K562 (cell line): Measurements from ENCODE around the gene PGAM2. TPM values are rescaled to one million over a fixed set of nuclear protein-coding genes. Genes with fewer than 3 reads are reported as not detected.

ENCODE experiments used
- ELK1 ChIP-seq: sonication (generic); formaldehyde crosslinking; IDR thresholded peaks from 2 replicates; pipeline ENCODE4 v1.8.1; 2022; ENCODE audit warnings: missing genetic modification reagents
- HCFC1 ChIP-seq: IDR thresholded peaks from 2 replicates; pipeline ENCODE4 v1.6.1; 2012; ENCODE audit warnings: low read depth, low read length, improper control_type of control experiment
- POLR2A ChIP-seq: fragments of 450-650 bp; conservative IDR thresholded peaks from 2 replicates; pipeline ENCODE4 v1.6.1; 2016
- SMARCE1 ChIP-seq: fragments of 450-650 bp; IDR thresholded peaks from 2 replicates; pipeline ENCODE4 v1.7.1; 2016; ENCODE audit warnings: mild to moderate bottlenecking
- TAF15 ChIP-seq: fragments of 200-400 bp; formaldehyde crosslinking; IDR thresholded peaks from 2 replicates; pipeline ENCODE4 v1.6.1; 2017; ENCODE audit warnings: mild to moderate bottlenecking, low read depth, low read length, moderate library complexity
- TFAP4 ChIP-seq: sonication (generic); formaldehyde crosslinking; IDR thresholded peaks from 2 replicates; pipeline ENCODE4 v1.8.0; 2022; ENCODE audit warnings: missing genetic modification reagents, mild to moderate bottlenecking, moderate library complexity, borderline replicate concordance
- U2AF1 ChIP-seq: fragments of 200-400 bp; formaldehyde crosslinking; optimal IDR thresholded peaks from 2 replicates; pipeline ENCODE3; 2017; ENCODE audit warnings: mild to moderate bottlenecking, low read depth, low read length, moderate library complexity
- polyA plus RNA-seq, 8 experiments: library from polyadenylated mRNA; depleted of rRNA in 4 of 8; stranded (reverse) in 5 of 8; unstranded in 3 of 8; fragments of >200 nt; fragmentation: Nextera tagmentation in 2 of 8; fragmentation: Illumina TruSeq in 1 of 8; extraction: Ambion mirVana in 2 of 8; extraction: Trizol in 1 of 8; gene quantifications; 2 replicates each; pipeline versions ENCODE4 v1.2.1 to v1.2.3, GENCODE V29; 2011 to 2014; ENCODE audit warnings: inconsistent platforms in 1 of 8, missing spikeins in 1 of 8
- total RNA-seq, 7 experiments: library from RNA; depleted of rRNA in 6 of 7; stranded (reverse); fragments of >200 nt in 6 of 7; fragmentation: Illumina TruSeq in 2 of 7; extraction: Trizol in 2 of 7; gene quantifications; 2 replicates each; pipeline versions ENCODE4 v1.2.1 to v1.2.3, GENCODE V29; 2011 to 2021; ENCODE audit warnings: low replicate concordance in 1 of 7
- TF ChIP-seq, protein P1 (sequence below): fragments of 450-650 bp; IDR thresholded peaks from 2 replicates; pipeline ENCODE4 v1.6.1; 2016
- TF ChIP-seq, protein P2 (sequence below): fragments of 450-650 bp; IDR thresholded peaks from 2 replicates; pipeline ENCODE4 v1.6.1; 2016; ENCODE audit warnings: mild to moderate bottlenecking, moderate library complexity
- TF ChIP-seq, protein P3 (sequence below): fragments of 450-650 bp; IDR thresholded peaks from 2 replicates; pipeline ENCODE4 v1.6.1; 2016; ENCODE audit warnings: antibody characterized with exemption

Gene PGAM2
- total and polyA plus RNA-seq, 9 of the 15 experiments (the other 6 are each of a cell fraction or from before 2014, with no cell fraction given), result not detected

GRCh38 chr7:44065431-44066110, at the start of gene PGAM2 (continued):
- TF ChIP-seq, protein P1, sequence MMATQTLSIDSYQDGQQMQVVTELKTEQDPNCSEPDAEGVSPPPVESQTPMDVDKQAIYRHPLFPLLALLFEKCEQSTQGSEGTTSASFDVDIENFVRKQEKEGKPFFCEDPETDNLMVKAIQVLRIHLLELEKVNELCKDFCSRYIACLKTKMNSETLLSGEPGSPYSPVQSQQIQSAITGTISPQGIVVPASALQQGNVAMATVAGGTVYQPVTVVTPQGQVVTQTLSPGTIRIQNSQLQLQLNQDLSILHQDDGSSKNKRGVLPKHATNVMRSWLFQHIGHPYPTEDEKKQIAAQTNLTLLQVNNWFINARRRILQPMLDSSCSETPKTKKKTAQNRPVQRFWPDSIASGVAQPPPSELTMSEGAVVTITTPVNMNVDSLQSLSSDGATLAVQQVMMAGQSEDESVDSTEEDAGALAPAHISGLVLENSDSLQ, result peak; percentile 83
- no peak for TF ChIP-seq TAF15
- TF ChIP-seq HCFC1, result no peak
- 0 out of 2 replicates have a peak, but pooled peaks have one; percentile 1 for TF ChIP-seq POLR2A
- no peak for TF ChIP-seq ELK1 (CRISPR knock-in tag)
- TF ChIP-seq, protein P2, sequence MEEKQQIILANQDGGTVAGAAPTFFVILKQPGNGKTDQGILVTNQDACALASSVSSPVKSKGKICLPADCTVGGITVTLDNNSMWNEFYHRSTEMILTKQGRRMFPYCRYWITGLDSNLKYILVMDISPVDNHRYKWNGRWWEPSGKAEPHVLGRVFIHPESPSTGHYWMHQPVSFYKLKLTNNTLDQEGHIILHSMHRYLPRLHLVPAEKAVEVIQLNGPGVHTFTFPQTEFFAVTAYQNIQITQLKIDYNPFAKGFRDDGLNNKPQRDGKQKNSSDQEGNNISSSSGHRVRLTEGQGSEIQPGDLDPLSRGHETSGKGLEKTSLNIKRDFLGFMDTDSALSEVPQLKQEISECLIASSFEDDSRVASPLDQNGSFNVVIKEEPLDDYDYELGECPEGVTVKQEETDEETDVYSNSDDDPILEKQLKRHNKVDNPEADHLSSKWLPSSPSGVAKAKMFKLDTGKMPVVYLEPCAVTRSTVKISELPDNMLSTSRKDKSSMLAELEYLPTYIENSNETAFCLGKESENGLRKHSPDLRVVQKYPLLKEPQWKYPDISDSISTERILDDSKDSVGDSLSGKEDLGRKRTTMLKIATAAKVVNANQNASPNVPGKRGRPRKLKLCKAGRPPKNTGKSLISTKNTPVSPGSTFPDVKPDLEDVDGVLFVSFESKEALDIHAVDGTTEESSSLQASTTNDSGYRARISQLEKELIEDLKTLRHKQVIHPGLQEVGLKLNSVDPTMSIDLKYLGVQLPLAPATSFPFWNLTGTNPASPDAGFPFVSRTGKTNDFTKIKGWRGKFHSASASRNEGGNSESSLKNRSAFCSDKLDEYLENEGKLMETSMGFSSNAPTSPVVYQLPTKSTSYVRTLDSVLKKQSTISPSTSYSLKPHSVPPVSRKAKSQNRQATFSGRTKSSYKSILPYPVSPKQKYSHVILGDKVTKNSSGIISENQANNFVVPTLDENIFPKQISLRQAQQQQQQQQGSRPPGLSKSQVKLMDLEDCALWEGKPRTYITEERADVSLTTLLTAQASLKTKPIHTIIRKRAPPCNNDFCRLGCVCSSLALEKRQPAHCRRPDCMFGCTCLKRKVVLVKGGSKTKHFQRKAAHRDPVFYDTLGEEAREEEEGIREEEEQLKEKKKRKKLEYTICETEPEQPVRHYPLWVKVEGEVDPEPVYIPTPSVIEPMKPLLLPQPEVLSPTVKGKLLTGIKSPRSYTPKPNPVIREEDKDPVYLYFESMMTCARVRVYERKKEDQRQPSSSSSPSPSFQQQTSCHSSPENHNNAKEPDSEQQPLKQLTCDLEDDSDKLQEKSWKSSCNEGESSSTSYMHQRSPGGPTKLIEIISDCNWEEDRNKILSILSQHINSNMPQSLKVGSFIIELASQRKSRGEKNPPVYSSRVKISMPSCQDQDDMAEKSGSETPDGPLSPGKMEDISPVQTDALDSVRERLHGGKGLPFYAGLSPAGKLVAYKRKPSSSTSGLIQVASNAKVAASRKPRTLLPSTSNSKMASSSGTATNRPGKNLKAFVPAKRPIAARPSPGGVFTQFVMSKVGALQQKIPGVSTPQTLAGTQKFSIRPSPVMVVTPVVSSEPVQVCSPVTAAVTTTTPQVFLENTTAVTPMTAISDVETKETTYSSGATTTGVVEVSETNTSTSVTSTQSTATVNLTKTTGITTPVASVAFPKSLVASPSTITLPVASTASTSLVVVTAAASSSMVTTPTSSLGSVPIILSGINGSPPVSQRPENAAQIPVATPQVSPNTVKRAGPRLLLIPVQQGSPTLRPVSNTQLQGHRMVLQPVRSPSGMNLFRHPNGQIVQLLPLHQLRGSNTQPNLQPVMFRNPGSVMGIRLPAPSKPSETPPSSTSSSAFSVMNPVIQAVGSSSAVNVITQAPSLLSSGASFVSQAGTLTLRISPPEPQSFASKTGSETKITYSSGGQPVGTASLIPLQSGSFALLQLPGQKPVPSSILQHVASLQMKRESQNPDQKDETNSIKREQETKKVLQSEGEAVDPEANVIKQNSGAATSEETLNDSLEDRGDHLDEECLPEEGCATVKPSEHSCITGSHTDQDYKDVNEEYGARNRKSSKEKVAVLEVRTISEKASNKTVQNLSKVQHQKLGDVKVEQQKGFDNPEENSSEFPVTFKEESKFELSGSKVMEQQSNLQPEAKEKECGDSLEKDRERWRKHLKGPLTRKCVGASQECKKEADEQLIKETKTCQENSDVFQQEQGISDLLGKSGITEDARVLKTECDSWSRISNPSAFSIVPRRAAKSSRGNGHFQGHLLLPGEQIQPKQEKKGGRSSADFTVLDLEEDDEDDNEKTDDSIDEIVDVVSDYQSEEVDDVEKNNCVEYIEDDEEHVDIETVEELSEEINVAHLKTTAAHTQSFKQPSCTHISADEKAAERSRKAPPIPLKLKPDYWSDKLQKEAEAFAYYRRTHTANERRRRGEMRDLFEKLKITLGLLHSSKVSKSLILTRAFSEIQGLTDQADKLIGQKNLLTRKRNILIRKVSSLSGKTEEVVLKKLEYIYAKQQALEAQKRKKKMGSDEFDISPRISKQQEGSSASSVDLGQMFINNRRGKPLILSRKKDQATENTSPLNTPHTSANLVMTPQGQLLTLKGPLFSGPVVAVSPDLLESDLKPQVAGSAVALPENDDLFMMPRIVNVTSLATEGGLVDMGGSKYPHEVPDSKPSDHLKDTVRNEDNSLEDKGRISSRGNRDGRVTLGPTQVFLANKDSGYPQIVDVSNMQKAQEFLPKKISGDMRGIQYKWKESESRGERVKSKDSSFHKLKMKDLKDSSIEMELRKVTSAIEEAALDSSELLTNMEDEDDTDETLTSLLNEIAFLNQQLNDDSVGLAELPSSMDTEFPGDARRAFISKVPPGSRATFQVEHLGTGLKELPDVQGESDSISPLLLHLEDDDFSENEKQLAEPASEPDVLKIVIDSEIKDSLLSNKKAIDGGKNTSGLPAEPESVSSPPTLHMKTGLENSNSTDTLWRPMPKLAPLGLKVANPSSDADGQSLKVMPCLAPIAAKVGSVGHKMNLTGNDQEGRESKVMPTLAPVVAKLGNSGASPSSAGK, result no peak
- no peak for TF ChIP-seq U2AF1
- peak; percentile 37; the same call in 1 of the 2 replicates for TF ChIP-seq TFAP4 (CRISPR knock-in tag)
- TF ChIP-seq, protein P3, sequence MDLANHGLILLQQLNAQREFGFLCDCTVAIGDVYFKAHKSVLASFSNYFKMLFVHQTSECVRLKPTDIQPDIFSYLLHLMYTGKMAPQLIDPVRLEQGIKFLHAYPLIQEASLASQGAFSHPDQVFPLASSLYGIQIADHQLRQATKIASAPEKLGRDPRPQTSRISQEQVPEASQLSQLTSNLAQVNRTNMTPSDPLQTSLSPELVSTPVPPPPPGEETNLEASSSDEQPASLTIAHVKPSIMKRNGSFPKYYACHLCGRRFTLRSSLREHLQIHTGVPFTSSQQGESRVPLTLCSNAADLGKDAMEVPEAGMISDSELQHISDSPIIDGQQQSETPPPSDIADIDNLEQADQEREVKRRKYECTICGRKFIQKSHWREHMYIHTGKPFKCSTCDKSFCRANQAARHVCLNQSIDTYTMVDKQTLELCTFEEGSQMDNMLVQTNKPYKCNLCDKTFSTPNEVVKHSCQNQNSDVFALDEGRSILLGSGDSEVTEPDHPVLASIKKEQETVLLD, result no peak
- no peak for TF ChIP-seq SMARCE1
